ENCODE measurements around the gene RAB11A. TPM values are rescaled to one million over a fixed set of nuclear protein-coding genes. Genes with fewer than 3 reads are reported as not detected.

RAB11A gene
- total and polyA plus RNA-seq, 7 donors, result 74.2 to 468 (median 112) TPM

DNA sequence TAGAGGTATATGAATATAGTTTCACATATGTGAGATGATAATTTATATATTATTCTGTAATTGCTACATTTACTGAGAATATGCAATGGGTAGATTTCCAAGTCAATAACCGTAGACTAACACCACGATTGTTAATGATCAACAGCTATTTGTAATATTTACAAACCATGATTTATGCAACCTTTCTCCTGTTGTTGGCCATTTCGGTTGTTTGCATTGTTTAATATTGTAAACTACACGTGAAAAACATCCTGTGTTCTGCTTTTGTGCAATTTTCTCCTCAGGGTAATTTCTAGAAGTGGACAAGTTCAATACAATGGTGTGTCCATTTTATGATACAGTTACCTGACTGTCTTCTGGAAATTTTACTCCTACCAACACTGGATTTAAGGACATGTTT is 29.3 kb upstream of the RAB11A start:
- no peak overlapping the region for H3K27ac ChIP-seq
- intact Hi-C loops (cut with DNase I), result no loop called here
- 69 to 84% methylated on average over 4 of the region's 4 CpGs for WGBS, 2 donors

GRCh38 chr15:65841121-65841930 is 28.0 kb upstream of the RAB11A start:
- no peaks in the 10 kb centered on the region for H3K27me3 ChIP-seq
- H3K4me3 ChIP-seq, result no peak overlapping the region
- no peak for DNase-seq
- H3K4me1 ChIP-seq, result no peaks in the 10 kb centered on the region
- H3K27ac ChIP-seq, result no peak overlapping the region
- 78 to 83% methylated on average over 11 of the region's 11 CpGs for WGBS, 2 donors
- H3K9me3 ChIP-seq, result no peaks in the 10 kb centered on the region
- intact Hi-C loops (cut with DNase I), result no loop called here
- no peaks in the 10 kb centered on the region for H3K36me3 ChIP-seq
- TF ChIP-seq CTCF (IDR thresholded peaks at IDR 0.05), result no peak
- TF ChIP-seq EP300 (IDR thresholded peaks at IDR 0.05), result no peak
- TF ChIP-seq POLR2A (IDR thresholded peaks at IDR 0.05), result no peak
- TF ChIP-seq POLR2AphosphoS5 (IDR thresholded peaks at IDR 0.05), result no peak

More for the DNA sequence above, 29.3 kb upstream of the RAB11A start:
- H3K4me3 ChIP-seq, result no peak overlapping the region
- no peaks in the 10 kb centered on the region for H3K27me3 ChIP-seq
- no peaks in the 10 kb centered on the region for H3K9me3 ChIP-seq
- TF ChIP-seq EP300 (IDR thresholded peaks at IDR 0.05), result no peak
- no peak for TF ChIP-seq CTCF (IDR thresholded peaks at IDR 0.05)
- no peak for TF ChIP-seq POLR2AphosphoS5 (IDR thresholded peaks at IDR 0.05)
- TF ChIP-seq POLR2A (IDR thresholded peaks at IDR 0.05), result no peak
- H3K4me1 ChIP-seq, result peaks cover 0 to 13% (median 11%) of the 10 kb centered on the region in 4 donors
- DNase-seq, result no peak
- no peaks in the 10 kb centered on the region for H3K36me3 ChIP-seq

GRCh38 chr15:65845826-65846519 is 23.3 kb upstream of the RAB11A start:
- no peak for DNase-seq
- Histone ChIP-seq H3K36me3 (no peaks in the 10 kb centered on the region), H3K9me3 (no peaks in the 10 kb centered on the region), H3K4me3 (no peak overlapping the region), H3K27ac (no peak overlapping the region), H3K4me1 (no peaks in the 10 kb centered on the region), H3K27me3 (no peaks in the 10 kb centered on the region)
- no peak for TF ChIP-seq POLR2AphosphoS5 (IDR thresholded peaks at IDR 0.05)
- no peak for TF ChIP-seq EP300 (IDR thresholded peaks at IDR 0.05)
- no peak for TF ChIP-seq POLR2A (IDR thresholded peaks at IDR 0.05)
- no peak for TF ChIP-seq CTCF (IDR thresholded peaks at IDR 0.05)
- 78 to 87% methylated on average over 9 of the region's 9 CpGs for WGBS, 2 donors
- intact Hi-C loops (cut with DNase I), result no loop called here

- no peaks in the 10 kb centered on the region for H3K9me3 ChIP-seq
- no peaks in the 10 kb centered on the region for H3K4me1 ChIP-seq
- no peaks in the 10 kb centered on the region for H3K36me3 ChIP-seq
- H3K27ac ChIP-seq, result no peak overlapping the region
- DNase-seq, result no peak
- TF ChIP-seq POLR2AphosphoS5 (IDR thresholded peaks at IDR 0.05) (no peak), CTCF (IDR thresholded peaks at IDR 0.05) (no peak), EP300 (IDR thresholded peaks at IDR 0.05) (no peak), POLR2A (IDR thresholded peaks at IDR 0.05) (no peak)
- no peaks in the 10 kb centered on the region for H3K27me3 ChIP-seq
- intact Hi-C loops (cut with DNase I), result no loop called here
- no peak overlapping the region for H3K4me3 ChIP-seq
Observed at GRCh38 chr15:65847989-65848388, 21.3 kb upstream of the RAB11A start.
